Karpas-422 (cell line): Measurements from ENCODE around the gene DNAJA3. TPM values are rescaled to one million over a fixed set of nuclear protein-coding genes. Genes with fewer than 3 reads are reported as not detected.

ENCODE experiments used
- DNase-seq: peaks from one replicate; pipeline ENCODE4 v3.0.0-alpha.2; 2015
- H2AFZ ChIP-seq: fragments of 200-600 bp; sonication (generic); 2 replicates; pipeline ENCODE4 v1.6.1; 2014; ENCODE audit warnings: antibody characterized with exemption, low read length, mixed read lengths
- H3K27ac ChIP-seq: fragments of 200-600 bp; sonication (generic); 2 replicates; pipeline ENCODE4 v1.5.1; 2014; ENCODE audit warnings: mild to moderate bottlenecking, low read length, moderate library complexity
- H3K27me3 ChIP-seq: fragments of 200-600 bp; sonication (generic); 2 replicates; pipeline ENCODE4 v1.6.1; 2014; ENCODE audit warnings: low read length, mixed read lengths
- H3K36me3 ChIP-seq: fragments of 200-600 bp; sonication (generic); 2 replicates; pipeline ENCODE4 v1.6.1; 2014; ENCODE audit warnings: low read length, mixed read lengths; ENCODE audit not compliant: insufficient read depth
- H3K4me1 ChIP-seq: fragments of 200-600 bp; sonication (generic); 2 replicates; pipeline ENCODE4 v1.6.1; 2014; ENCODE audit warnings: mild to moderate bottlenecking, low read length, mixed read lengths
- H3K4me2 ChIP-seq: fragments of 200-600 bp; sonication (generic); 2 replicates; pipeline ENCODE4 v1.6.1; 2014; ENCODE audit warnings: low read length, low read depth, mild to moderate bottlenecking; ENCODE audit not compliant: poor library complexity, severe bottlenecking
- H3K4me3 ChIP-seq: fragments of 200-600 bp; sonication (generic); 2 replicates; pipeline ENCODE4 v1.5.1; 2014; ENCODE audit warnings: mild to moderate bottlenecking, antibody characterized with exemption, low read length, mixed read lengths
- H3K79me2 ChIP-seq: fragments of 200-600 bp; sonication (generic); 2 replicates; pipeline ENCODE4 v1.6.1; 2014; ENCODE audit warnings: mild to moderate bottlenecking, low read length, mixed read lengths
- H3K9ac ChIP-seq: fragments of 200-600 bp; sonication (generic); 2 replicates; pipeline ENCODE4 v1.6.0; 2014; ENCODE audit warnings: low read length
- H3K9me2 ChIP-seq: fragments of 200-600 bp; sonication (generic), shearing (Covaris generic); replicated peaks from 2 replicates; pipeline ENCODE4 v1.6.0; 2014; ENCODE audit warnings: mild to moderate bottlenecking, low read length, moderate library complexity; ENCODE audit not compliant: insufficient read depth
- H3K9me3 ChIP-seq: fragments of 300-700, 200-600 bp; sonication (generic); 2 replicates; pipeline ENCODE4 v1.6.1; 2014; ENCODE audit warnings: low read length, mixed read lengths
- H4K20me1 ChIP-seq: fragments of 200-600 bp; sonication (generic); 2 replicates; pipeline ENCODE4 v1.6.1; 2014; ENCODE audit warnings: mild to moderate bottlenecking, antibody characterized with exemption, low read length, low read depth; ENCODE audit not compliant: insufficient read depth
- total RNA-seq: library from RNA; depleted of rRNA; stranded (reverse); fragments of >200 nt; shearing (Covaris generic); gene quantifications from 2 replicates; pipeline ENCODE4 v1.2.3, GENCODE V29; 2014; ENCODE audit warnings: low replicate concordance

DNAJA3 gene
- total RNA-seq, 1 experiment from 2014 or later, result 56.5 TPM

GRCh38 chr16:4408323-4408690 is 17.4 kb upstream of the DNAJA3 start:
- H3K79me2 ChIP-seq, result peaks cover 13% of the 10 kb centered on the region
- no peaks in the 10 kb centered on the region for H3K9me2 ChIP-seq
- peaks cover 6% of the 10 kb centered on the region for H3K36me3 ChIP-seq
- H3K27me3 ChIP-seq, result no peaks in the 10 kb centered on the region
- H3K9me3 ChIP-seq, result no peaks in the 10 kb centered on the region
- DNase-seq, result no peak
- H3K4me3 ChIP-seq, result no peak overlapping the region
- no peak overlapping the region for H3K4me2 ChIP-seq
- H4K20me1 ChIP-seq, result peaks cover 5% of the 10 kb centered on the region; the same call in 1 of the 2 replicates
- peaks cover 7% of the 10 kb centered on the region for H3K4me1 ChIP-seq
- no peak overlapping the region for H2AFZ ChIP-seq
- H3K9ac ChIP-seq, result no peak overlapping the region
- H3K27ac ChIP-seq, result no peak overlapping the region

GRCh38 chr16:4409081-4409932 is 16.4 kb upstream of the DNAJA3 start:
- Histone ChIP-seq H3K9me2 (no peaks in the 10 kb centered on the region), H3K9me3 (no peaks in the 10 kb centered on the region), H2AFZ (no peak overlapping the region), H3K36me3 (peaks cover 6% of the 10 kb centered on the region), H3K9ac (no peak overlapping the region), H4K20me1 (peaks cover 6% of the 10 kb centered on the region; the same call in 1 of the 2 replicates), H3K4me3 (no peak overlapping the region), H3K79me2 (peaks cover 23% of the 10 kb centered on the region), H3K27ac (no peak overlapping the region), H3K27me3 (no peaks in the 10 kb centered on the region), H3K4me2 (no peak overlapping the region), H3K4me1 (peaks cover 8% of the 10 kb centered on the region)
- peak; percentile 58 for DNase-seq

GRCh38 chr16:4410335-4411075 is 15.2 kb upstream of the DNAJA3 start:
- DNase-seq, result no peak
- Histone ChIP-seq H3K79me2 (peaks cover 35% of the 10 kb centered on the region), H3K36me3 (peaks cover 6% of the 10 kb centered on the region), H4K20me1 (peaks cover 12% of the 10 kb centered on the region; the same call in 1 of the 2 replicates), H3K27ac (no peak overlapping the region), H3K4me1 (peaks cover 18% of the 10 kb centered on the region), H3K4me3 (no peak overlapping the region), H3K4me2 (no peak overlapping the region), H2AFZ (no peak overlapping the region), H3K9me3 (no peaks in the 10 kb centered on the region), H3K9me2 (no peaks in the 10 kb centered on the region), H3K27me3 (no peaks in the 10 kb centered on the region), H3K9ac (no peak overlapping the region)

- peaks cover 20% of the 10 kb centered on the region for H3K4me1 ChIP-seq
- H3K9me3 ChIP-seq, result no peaks in the 10 kb centered on the region
Observed at GRCh38 chr16:4411684-4412083, 14.0 kb upstream of the DNAJA3 start.

GRCh38 chr16:4412159-4412558 is 13.5 kb upstream of the DNAJA3 start:
- no peak for DNase-seq
- no peak overlapping the region for H3K4me2 ChIP-seq
- peaks cover 24% of the 10 kb centered on the region for H3K4me1 ChIP-seq
- no peaks in the 10 kb centered on the region for H3K9me3 ChIP-seq
- H3K9ac ChIP-seq, result no peak overlapping the region
- H3K4me3 ChIP-seq, result no peak overlapping the region
- peaks cover 12% of the 10 kb centered on the region; the same call in 1 of the 2 replicates for H4K20me1 ChIP-seq
- no peak overlapping the region for H3K27ac ChIP-seq
- no peak overlapping the region for H2AFZ ChIP-seq
- peaks cover 6% of the 10 kb centered on the region for H3K36me3 ChIP-seq
- no peaks in the 10 kb centered on the region for H3K9me2 ChIP-seq
- H3K79me2 ChIP-seq, result peaks cover 43% of the 10 kb centered on the region
- H3K27me3 ChIP-seq, result no peaks in the 10 kb centered on the region

More at GRCh38 chr16:4411684-4412083, 14.0 kb upstream of the DNAJA3 start:
- Histone ChIP-seq H3K9me2 (no peaks in the 10 kb centered on the region), H3K4me2 (no peak overlapping the region), H2AFZ (no peak overlapping the region), H3K4me3 (no peak overlapping the region), H3K79me2 (peaks cover 43% of the 10 kb centered on the region), H3K36me3 (peaks cover 6% of the 10 kb centered on the region), H3K27me3 (no peaks in the 10 kb centered on the region), H3K9ac (no peak overlapping the region), H4K20me1 (peaks cover 12% of the 10 kb centered on the region; the same call in 1 of the 2 replicates), H3K27ac (no peak overlapping the region)
- no peak for DNase-seq

GRCh38 chr16:4412854-4413253 is 12.8 kb upstream of the DNAJA3 start:
- Histone ChIP-seq H2AFZ (no peak overlapping the region), H3K9me3 (no peaks in the 10 kb centered on the region), H3K4me3 (no peak overlapping the region), H3K79me2 (peaks cover 43% of the 10 kb centered on the region), H3K36me3 (peaks cover 6% of the 10 kb centered on the region), H4K20me1 (peaks cover 12% of the 10 kb centered on the region; the same call in 1 of the 2 replicates), H3K4me1 (peaks cover 24% of the 10 kb centered on the region), H3K27ac (no peak overlapping the region), H3K9ac (no peak overlapping the region), H3K9me2 (no peaks in the 10 kb centered on the region), H3K27me3 (no peaks in the 10 kb centered on the region), H3K4me2 (no peak overlapping the region)
- DNase-seq, result no peak

- H2AFZ ChIP-seq, result no peak overlapping the region
- peak overlapping the region; percentile 62 for H3K27ac ChIP-seq
- peaks cover 24% of the 10 kb centered on the region for H3K4me1 ChIP-seq
- H3K9me2 ChIP-seq, result no peaks in the 10 kb centered on the region
- H3K4me2 ChIP-seq, result peak overlapping the region; percentile 98
- peaks cover 12% of the 10 kb centered on the region; the same call in 1 of the 2 replicates for H4K20me1 ChIP-seq
- peak; percentile 65 for DNase-seq
- peaks cover 43% of the 10 kb centered on the region for H3K79me2 ChIP-seq
- no peaks in the 10 kb centered on the region for H3K27me3 ChIP-seq
- peaks cover 6% of the 10 kb centered on the region for H3K36me3 ChIP-seq
- H3K4me3 ChIP-seq, result peak overlapping the region; percentile 78
- H3K9ac ChIP-seq, result peak overlapping the region; percentile 96
- H3K9me3 ChIP-seq, result no peaks in the 10 kb centered on the region
Observed at GRCh38 chr16:4414187-4414917, 11.3 kb upstream of the DNAJA3 start.
